ENCODE data around the gene PRMT5. TPM values are rescaled to one million over a fixed set of nuclear protein-coding genes. Genes with fewer than 3 reads are reported as not detected.

The PRMT5 gene
- total RNA-seq, 1 donor from 2014 or later = 59.0 TPM

DNA sequence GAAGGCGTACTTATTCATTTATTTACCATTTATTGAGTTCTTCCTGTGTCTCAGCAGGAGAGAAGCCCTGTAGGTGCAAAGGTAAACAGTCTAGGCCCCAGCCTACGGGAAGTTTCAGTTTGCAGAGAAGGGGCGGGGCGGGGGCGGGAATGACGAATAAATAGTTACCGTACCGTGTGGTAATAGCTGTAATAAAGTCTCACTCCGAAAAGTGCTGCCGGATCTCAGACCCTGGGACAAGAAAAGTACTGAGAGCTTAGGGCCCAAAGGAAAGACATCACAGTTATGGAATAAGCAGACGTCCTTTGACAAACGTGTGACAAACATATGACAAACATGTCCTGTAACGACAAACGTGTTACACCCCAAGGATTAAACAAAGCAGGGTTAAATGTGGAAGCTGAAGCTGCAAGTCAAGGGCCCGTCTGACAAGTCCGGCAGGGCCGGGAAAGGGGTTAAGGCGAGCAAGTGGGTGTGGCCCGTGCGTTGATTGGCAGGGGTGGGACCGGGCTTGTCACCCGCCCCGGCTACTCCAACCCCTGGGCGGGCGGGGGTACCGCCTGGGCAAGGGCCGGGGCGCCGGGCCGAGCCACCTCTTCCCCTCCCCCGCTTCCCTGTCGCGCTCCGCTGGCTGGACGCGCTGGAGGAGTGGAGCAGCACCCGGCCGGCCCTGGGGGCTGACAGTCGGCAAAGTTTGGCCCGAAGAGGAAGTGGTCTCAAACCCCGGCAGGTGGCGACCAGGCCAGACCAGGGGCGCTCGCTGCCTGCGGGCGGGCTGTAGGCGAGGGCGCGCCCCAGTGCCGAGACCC, 57.7 kb downstream of the PRMT5 start, which contains the start of gene LRP10:
LRP10 (plus strand) TSS at position 517 of the 809 bp plus-strand sequence. CDS start 564 bp downstream, outside the sequence.
- Histone ChIP-seq H3K27me3 (ENCODE audit: low read depth) (no peaks in the 10 kb centered on the region), H3K27ac (replicated peaks) (peak within 1 kb of the TSS; percentile 99), H3K36me3 (peaks cover 34% of the 10 kb centered on the region), H3K9me3 (replicated peaks) (no peaks in the 10 kb centered on the region), H3K4me3 (peak within 1 kb of the TSS; percentile 97), H3K4me1 (peaks cover 51% of the 10 kb centered on the region)
- peak; percentile 92 for DNase-seq
- intact Hi-C loops (cut with micrococcal nuclease) = no loop called here
- TF ChIP-seq, protein P1, sequence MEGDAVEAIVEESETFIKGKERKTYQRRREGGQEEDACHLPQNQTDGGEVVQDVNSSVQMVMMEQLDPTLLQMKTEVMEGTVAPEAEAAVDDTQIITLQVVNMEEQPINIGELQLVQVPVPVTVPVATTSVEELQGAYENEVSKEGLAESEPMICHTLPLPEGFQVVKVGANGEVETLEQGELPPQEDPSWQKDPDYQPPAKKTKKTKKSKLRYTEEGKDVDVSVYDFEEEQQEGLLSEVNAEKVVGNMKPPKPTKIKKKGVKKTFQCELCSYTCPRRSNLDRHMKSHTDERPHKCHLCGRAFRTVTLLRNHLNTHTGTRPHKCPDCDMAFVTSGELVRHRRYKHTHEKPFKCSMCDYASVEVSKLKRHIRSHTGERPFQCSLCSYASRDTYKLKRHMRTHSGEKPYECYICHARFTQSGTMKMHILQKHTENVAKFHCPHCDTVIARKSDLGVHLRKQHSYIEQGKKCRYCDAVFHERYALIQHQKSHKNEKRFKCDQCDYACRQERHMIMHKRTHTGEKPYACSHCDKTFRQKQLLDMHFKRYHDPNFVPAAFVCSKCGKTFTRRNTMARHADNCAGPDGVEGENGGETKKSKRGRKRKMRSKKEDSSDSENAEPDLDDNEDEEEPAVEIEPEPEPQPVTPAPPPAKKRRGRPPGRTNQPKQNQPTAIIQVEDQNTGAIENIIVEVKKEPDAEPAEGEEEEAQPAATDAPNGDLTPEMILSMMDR (IDR thresholded peaks at IDR 0.05; ENCODE audit: borderline replicate concordance) = no peak

DNA sequence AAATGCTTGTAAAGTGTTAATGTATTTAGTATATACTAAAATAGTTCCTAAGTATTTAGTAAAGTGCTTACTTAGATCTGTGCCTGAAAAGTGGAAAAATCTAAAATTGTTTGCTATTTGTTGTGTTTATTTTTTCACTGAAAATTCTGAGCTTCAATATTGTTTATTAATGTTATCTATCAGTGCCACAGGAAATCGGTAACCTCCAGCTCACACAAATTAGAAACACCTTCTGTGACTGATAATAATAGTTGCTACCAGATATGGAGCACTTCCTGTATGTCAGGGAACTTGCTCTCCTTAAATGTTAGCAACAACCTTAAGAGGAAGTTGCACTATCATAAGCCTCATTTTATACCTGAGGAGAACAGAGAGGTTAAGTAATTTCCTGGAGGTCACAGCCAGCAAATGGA, 58.4 kb downstream of the PRMT5 start:
- intact Hi-C loops (cut with micrococcal nuclease) = no loop called here
- no peak for DNase-seq
- Histone ChIP-seq H3K36me3 (peaks cover 28% of the 10 kb centered on the region), H3K27ac (replicated peaks) (peak overlapping the region; percentile 99), H3K9me3 (replicated peaks) (no peaks in the 10 kb centered on the region), H3K4me3 (peak overlapping the region; percentile 97), H3K27me3 (ENCODE audit: low read depth) (no peaks in the 10 kb centered on the region), H3K4me1 (peaks cover 44% of the 10 kb centered on the region)
- TF ChIP-seq, protein P1 (IDR thresholded peaks at IDR 0.05; ENCODE audit: borderline replicate concordance) = no peak

Other genes with a start within 250 kb of the PRMT5 start
- gene OXA1L, start 162.7 kb downstream of the PRMT5 start, total RNA-seq = 182 TPM
- gene SLC7A7, start 113.9 kb downstream of the PRMT5 start, total RNA-seq = 4.6 TPM
- 110 TPM for gene MRPL52, start 99.5 kb downstream of the PRMT5 start, total RNA-seq
- gene MMP14, start 92.8 kb downstream of the PRMT5 start, total RNA-seq = 22.1 TPM
- gene LRP10, start 57.6 kb downstream of the PRMT5 start, total RNA-seq = 48.3 TPM
- not detected for gene REM2, start 46.2 kb downstream of the PRMT5 start, total RNA-seq
- gene RBM23, start 10.2 kb downstream of the PRMT5 start, total RNA-seq = 42.1 TPM
- gene HAUS4, start 27.7 kb upstream of the PRMT5 start, total RNA-seq = 17.9 TPM
- 7.2 TPM for gene AJUBA, start 53.2 kb upstream of the PRMT5 start, total RNA-seq
- gene C14orf93, start 80.8 kb upstream of the PRMT5 start, total RNA-seq = 4.9 TPM
- 118 TPM for gene PSMB5, start 105.5 kb upstream of the PRMT5 start, total RNA-seq
- gene PSMB11, start 112.8 kb upstream of the PRMT5 start, total RNA-seq = not detected
- 2.1 TPM for gene CDH24, start 128.1 kb upstream of the PRMT5 start, total RNA-seq
- 64.6 TPM for gene ACIN1, start 165.8 kb upstream of the PRMT5 start, total RNA-seq
- 25.2 TPM for gene C14orf119, start 166.1 kb upstream of the PRMT5 start, total RNA-seq
- not detected for gene CIROP, start 175.6 kb upstream of the PRMT5 start, total RNA-seq
- gene CEBPE, start 189.9 kb upstream of the PRMT5 start, total RNA-seq = not detected

All from left ventricle myocardium inferior (tissue), 1 donor.